HG03565 (cell line): ENCODE data around the gene STKLD1.

Experiments
- ATAC-seq: cut with Tn5 transposase; IDR thresholded peaks from one replicate; pipeline ENCODE4 v1.9.1; 2021; ENCODE audit warnings: mild to moderate bottlenecking, moderate library complexity; ENCODE audit not compliant: unreplicated experiment

STKLD1 gene

GRCh38 chr9:133405508-133406438, 29.6 kb downstream of the STKLD1 start:
- no peak for ATAC-seq

GRCh38 chr9:133406480-133407307, 30.5 kb downstream of the STKLD1 start:
- ATAC-seq, result no peak

GRCh38 chr9:133408042-133408441, 31.9 kb downstream of the STKLD1 start:
- no peak for ATAC-seq

GRCh38 chr9:133415170-133415569, 39.0 kb downstream of the STKLD1 start:
- ATAC-seq, result no peak

- ATAC-seq, result peak; percentile 65
These were observed 41.6 kb downstream of the STKLD1 start, which contains the start of gene REXO4 for GRCh38 chr9:133417541-133418461. TSS of gene REXO4 (minus strand) at chr9:133418010. CDS start at chr9:133417844, 166 bp downstream.

GRCh38 chr9:133419005-133419404, 42.8 kb downstream of the STKLD1 start:
- no peak for ATAC-seq

- ATAC-seq, result no peak
These were observed 44.2 kb downstream of the STKLD1 start for GRCh38 chr9:133420392-133420827.

- ATAC-seq, result no peak
These were observed 45.7 kb downstream of the STKLD1 start, which contains the start of gene ADAMTS13 for GRCh38 chr9:133421615-133422542. TSS of gene ADAMTS13 (plus strand) at chr9:133422367. CDS start at chr9:133422444, 77 bp downstream.

GRCh38 chr9:133423216-133423615, 47.0 kb downstream of the STKLD1 start:
- ATAC-seq, result no peak

- no peak for ATAC-seq
These were observed 48.0 kb downstream of the STKLD1 start for GRCh38 chr9:133424187-133424586.

- ATAC-seq, result no peak
These were observed 49.0 kb downstream of the STKLD1 start for GRCh38 chr9:133425049-133425632.

- no peak for ATAC-seq
These were observed 49.8 kb downstream of the STKLD1 start for GRCh38 chr9:133426011-133426410.

- ATAC-seq, result no peak
These were observed 51.6 kb downstream of the STKLD1 start for GRCh38 chr9:133427658-133428348.

- no peak for ATAC-seq
These were observed 52.5 kb downstream of the STKLD1 start for GRCh38 chr9:133428617-133429101.

GRCh38 chr9:133429214-133429613, 53.0 kb downstream of the STKLD1 start:
- no peak for ATAC-seq

- no peak for ATAC-seq
These were observed 53.5 kb downstream of the STKLD1 start for GRCh38 chr9:133429641-133430161.

- ATAC-seq, result no peak
These were observed 54.1 kb downstream of the STKLD1 start for GRCh38 chr9:133430244-133430643.

- ATAC-seq, result no peak
These were observed 57.2 kb downstream of the STKLD1 start for GRCh38 chr9:133433351-133433843.
